H1 (cell line): ENCODE measurements around the gene TSTD2. TPM values are rescaled to one million over a fixed set of nuclear protein-coding genes. Genes with fewer than 3 reads are reported as not detected.
"Not testable (repeated sequence)": the region's sequence is repeated elsewhere in the genome, so short reads cannot be mapped to it uniquely, and the experiment has no call there.

ENCODE experiments used
- CTCF ChIA-PET: fragments of 300-600 bp; sonication (Branson Sonifier 250); formaldehyde crosslinking; loops from one replicate; lab custom pipeline; 2021; ENCODE audit not compliant: partially characterized antibody; lab: Charles Lee
- POLR2A ChIA-PET: fragments of 300-600 bp; sonication (Branson Sonifier 250); formaldehyde crosslinking; loops from one replicate; lab custom pipeline; 2021; ENCODE audit warnings: inconsistent platforms; ENCODE audit not compliant: partially characterized antibody; lab: Charles Lee
- DNase-seq, 2 experiments: peaks; one replicate each; pipeline versions ENCODE4 v3.0.0 to v3.0.0-alpha.2; 2010 to 2022; ENCODE audit warnings: low spot score in 2 of 2, low read depth in 1 of 2, mixed read lengths in 1 of 2
- FAIRE-seq: peaks from 2 replicates; lab custom pipeline; 2011; peaks lifted over from hg19 to GRCh38; lab: Jason Lieb, UNC
- H2AFZ ChIP-seq: 2 replicates; pipeline ENCODE4 v1.8.1; 2012; ENCODE audit warnings: low read length, inconsistent platforms
- H2AK5ac ChIP-seq: 2 replicates; pipeline ENCODE4 v1.6.1; 2013; ENCODE audit warnings: low read depth, low read length
- H2BK120ac ChIP-seq: replicated peaks from 2 replicates; pipeline ENCODE3; 2013; ENCODE audit warnings: low read depth, low read length, inconsistent platforms
- H2BK12ac ChIP-seq: 2 replicates; pipeline ENCODE4 v1.6.1; 2013; ENCODE audit warnings: low read depth, low read length
- H2BK15ac ChIP-seq: 2 replicates; pipeline ENCODE4 v1.6.1; 2013; ENCODE audit warnings: low read length
- H2BK20ac ChIP-seq: 2 replicates; pipeline ENCODE4 v1.6.1; 2013; ENCODE audit warnings: low read length
- H2BK5ac ChIP-seq: 2 replicates; pipeline ENCODE4 v1.6.1; 2013; ENCODE audit warnings: low read depth, low read length
- H3K14ac ChIP-seq: 2 replicates; pipeline ENCODE4 v1.6.1; 2013; ENCODE audit warnings: inconsistent platforms; ENCODE audit not compliant: insufficient read length
- H3K18ac ChIP-seq: 2 replicates; pipeline ENCODE4 v1.6.1; 2013; ENCODE audit warnings: low read length; ENCODE audit errors: extremely low read depth
- H3K23ac ChIP-seq: 2 replicates; pipeline ENCODE4 v1.6.1; 2013; ENCODE audit warnings: inconsistent platforms; ENCODE audit not compliant: insufficient read length
- H3K23me2 ChIP-seq: 2 replicates; pipeline ENCODE4 v1.6.1; 2013; ENCODE audit warnings: low read depth, low read length
- H3K27ac ChIP-seq: 2 replicates; pipeline ENCODE4 v1.6.1; 2011; ENCODE audit warnings: low read depth, low read length, inconsistent platforms
- H3K27me3 ChIP-seq, 4 experiments: replicated peaks in 1 of 4; 1 replicate in 1 of 4; 2 replicates in 3 of 4; pipeline versions ENCODE4 v1.6.1 to v1.8.1; 2011 to 2013; ENCODE audit warnings: low read length in 3 of 4, mild to moderate bottlenecking in 3 of 4, inconsistent platforms in 2 of 4, mixed read lengths in 2 of 4, moderate library complexity in 1 of 4; ENCODE audit not compliant: control insufficient read depth in 3 of 4, insufficient read depth in 3 of 4; ENCODE audit errors: extremely low read depth in 1 of 4
- H3K36me3 ChIP-seq, 4 experiments: 2 replicates each; pipeline versions ENCODE4 v1.6.1 to v1.8.1; 2011 to 2013; ENCODE audit warnings: mild to moderate bottlenecking in 4 of 4, low read length in 3 of 4, moderate library complexity in 2 of 4, control low read depth in 1 of 4, inconsistent platforms in 1 of 4; ENCODE audit not compliant: insufficient read depth in 4 of 4, control insufficient read depth in 2 of 4
- H3K4ac ChIP-seq: replicated peaks from 2 replicates; pipeline ENCODE3; 2013; ENCODE audit warnings: low read length, low read depth, mixed read lengths, inconsistent platforms; ENCODE audit not compliant: insufficient read length
- H3K4me1 ChIP-seq, 4 experiments: replicated peaks in 1 of 4; 1 replicate in 1 of 4; 2 replicates in 3 of 4; pipeline versions ENCODE4 v1.6.1 to v1.8.1; 2011 to 2013; ENCODE audit warnings: low read length in 3 of 4, inconsistent platforms in 2 of 4, mixed read lengths in 1 of 4; ENCODE audit not compliant: insufficient read depth in 4 of 4, control insufficient read depth in 3 of 4
- H3K4me2 ChIP-seq, 2 experiments: 2 replicates each; pipeline versions ENCODE4 v1.6.1 to v1.8.1; 2011 to 2013; ENCODE audit warnings: low read depth in 2 of 2, low read length in 2 of 2, control low read depth in 1 of 2, inconsistent platforms in 1 of 2, mild to moderate bottlenecking in 1 of 2; ENCODE audit not compliant: insufficient read depth in 1 of 2
- H3K4me3 ChIP-seq, 4 experiments: fragments of 200-600, 300-600 bp in 1 of 4; sonication (generic), shearing (Covaris generic), sonication (Bioruptor Twin) in 1 of 4; 2 replicates each; pipeline versions ENCODE4 v1.5.1 to v1.8.1; 2011 to 2016; ENCODE audit warnings: low read length in 4 of 4, low read depth in 3 of 4, control low read depth in 2 of 4, inconsistent platforms in 2 of 4, mild to moderate bottlenecking in 2 of 4, mixed read lengths in 1 of 4, moderate library complexity in 1 of 4; ENCODE audit not compliant: insufficient read depth in 2 of 4; ENCODE audit errors: extremely low read depth in 1 of 4
- H3K56ac ChIP-seq: replicated peaks from 2 replicates; pipeline ENCODE3; 2013; ENCODE audit warnings: low read depth, mild to moderate bottlenecking, mixed read lengths, low read length, inconsistent platforms; ENCODE audit not compliant: insufficient read length
- H3K79me1 ChIP-seq: 2 replicates; pipeline ENCODE4 v1.6.1; 2013; ENCODE audit warnings: low read depth, low read length, control low read depth
- H3K79me2 ChIP-seq, 2 experiments: 2 replicates each; pipeline versions ENCODE4 v1.6.1 to v1.8.1; 2012 to 2013; ENCODE audit warnings: low read length in 2 of 2, mild to moderate bottlenecking in 2 of 2, inconsistent platforms in 1 of 2; ENCODE audit not compliant: insufficient read depth in 2 of 2, control insufficient read depth in 1 of 2
- H3K9ac ChIP-seq, 4 experiments: replicated peaks in 1 of 4; 1 replicate in 1 of 4; 2 replicates in 3 of 4; pipeline versions ENCODE4 v1.6.1 to v1.8.1; 2011 to 2013; ENCODE audit warnings: low read depth in 3 of 4, low read length in 3 of 4, control low read depth in 2 of 4, mild to moderate bottlenecking in 2 of 4, moderate library complexity in 2 of 4, inconsistent platforms in 1 of 4; ENCODE audit errors: extremely low read depth in 1 of 4
- H3K9me3 ChIP-seq, 2 experiments: 2 replicates each; pipeline versions ENCODE4 v1.6.1 to v1.8.1; 2012 to 2013; ENCODE audit warnings: mild to moderate bottlenecking in 2 of 2, moderate library complexity in 2 of 2, control low read depth in 1 of 2, inconsistent platforms in 1 of 2, low read depth in 1 of 2, low read length in 1 of 2, mixed read lengths in 1 of 2; ENCODE audit not compliant: insufficient read depth in 2 of 2
- H4K20me1 ChIP-seq, 2 experiments: replicated peaks in 1 of 2; 2 replicates each; pipeline versions ENCODE3 to v1.8.1; 2011 to 2013; ENCODE audit warnings: inconsistent platforms in 2 of 2, low read length in 2 of 2, mild to moderate bottlenecking in 1 of 2; ENCODE audit not compliant: insufficient read depth in 2 of 2, control insufficient read depth in 1 of 2
- H4K5ac ChIP-seq: 2 replicates; pipeline ENCODE4 v1.6.1; 2013; ENCODE audit warnings: low read length, low read depth, mixed read lengths, inconsistent platforms; ENCODE audit not compliant: insufficient read length
- H4K8ac ChIP-seq: 2 replicates; pipeline ENCODE4 v1.8.0; 2013; ENCODE audit warnings: mild to moderate bottlenecking, moderate library complexity, low read length, inconsistent platforms; ENCODE audit not compliant: insufficient read depth; ENCODE audit errors: extremely low read depth
- H4K91ac ChIP-seq: replicated peaks from 2 replicates; pipeline ENCODE3; 2013; ENCODE audit warnings: low read length, mixed read lengths, inconsistent platforms; ENCODE audit not compliant: insufficient read length
- WGBS, 2 experiments: shearing (Covaris generic) in 1 of 2; methylation state at CpG; one replicate each; pipeline versions ENCODE4 v1.1.6 to v1.1.7; 2013 to 2015; ENCODE audit warnings: low lambda C conversion rate in 2 of 2, mixed read lengths in 2 of 2, inconsistent platforms in 1 of 2, low coverage in 1 of 2, missing lambda C conversion rate in 1 of 2; ENCODE audit not compliant: insufficient replicate concordance in 2 of 2, insufficient coverage in 1 of 2, insufficient read length in 1 of 2; ENCODE audit errors: extremely low coverage in 1 of 2, missing lambda C conversion rate in 1 of 2; 5-methylcytosine and 5-hydroxymethylcytosine counted together
- polyA plus RNA-seq, 7 experiments: library from polyadenylated mRNA; depleted of rRNA in 3 of 7; stranded (reverse) in 5 of 7; unstranded in 2 of 7; fragments of >200 nt in 5 of 7; fragments of 200-250 nt in 2 of 7; gene quantifications; 1 replicate in 5 of 7; 2 replicates in 1 of 7; 4 replicates in 1 of 7; pipeline versions ENCODE4 v1.2.1 to v1.2.3, GENCODE V29; 2011 to 2013; ENCODE audit warnings: missing spikeins in 2 of 7, mixed read lengths in 2 of 7
- total RNA-seq: library from RNA; stranded (reverse); fragmentation: NEBNext Ultra II Directional; extraction: Animal tissue kit (Norgen Biotek cat#: 25700); gene quantifications from 2 replicates; pipeline ENCODE4 v1.2.1, GENCODE V29; 2021

The TSTD2 gene
- total and polyA plus RNA-seq, 2 of the 8 experiments (the other 6 are each of a cell fraction or from before 2014, with no cell fraction given): 16.1 to 17.5 TPM

- H3K14ac ChIP-seq, H3K4me2 ChIP-seq, H3K4me3 ChIP-seq, H2BK15ac ChIP-seq, H3K4me1 ChIP-seq, H3K9ac ChIP-seq, H3K18ac ChIP-seq, H4K5ac ChIP-seq, H3K9me3 ChIP-seq, H3K27me3 ChIP-seq, DNase-seq, H4K91ac ChIP-seq, H4K20me1 ChIP-seq, H2BK120ac ChIP-seq, H4K8ac ChIP-seq, FAIRE-seq, H2BK5ac ChIP-seq, H3K23ac ChIP-seq, H3K79me1 ChIP-seq, H2AFZ ChIP-seq, H3K56ac ChIP-seq, H2BK12ac ChIP-seq, H3K4ac ChIP-seq, H2BK20ac ChIP-seq, H3K36me3 ChIP-seq, H3K79me2 ChIP-seq, H3K23me2 ChIP-seq, H2AK5ac ChIP-seq, H3K27ac ChIP-seq: not testable (repeated sequence)
- CTCF ChIA-PET: interaction anchor here (1.3 to 3.2 kb wide), 3 partner anchors 8 to 105 kb away, joined by 3 to 14 read pairs (median 10); no protein-coding TSS in a partner anchor
- WGBS, 2 experiments: 89% methylated on average over 13 of the region's 47 CpGs; no CpG with 5 or more reads in 1 of the 2 experiments
- POLR2A ChIA-PET: interaction anchor here (0.9 kb wide), 1 partner anchor 536 kb away, joined by 3 read pairs; no protein-coding TSS in a partner anchor
Observed at GRCh38 chr9:97574101-97574571, 59.0 kb downstream of the TSTD2 start.
